Liver (tissue), 3 donors: ENCODE results near the gene GIPC2.

Experiments
- CTCF ChIP-seq: fragments of 150-350 bp; IDR thresholded peaks from 2 replicates; pipeline ENCODE4 v1.5.1; 2017; ENCODE audit warnings: improper control_type of control experiment, low read depth, low read length; ENCODE audit not compliant: missing input control
- GABPA ChIP-seq, 2 donors: IDR thresholded peaks in 1 of 2; conservative IDR thresholded peaks in 1 of 2; 2 replicates each; pipeline ENCODE4 v1.6.1; 2016; ENCODE audit warnings: antibody characterized with exemption in 2 of 2, mild to moderate bottlenecking in 1 of 2, moderate library complexity in 1 of 2
- TAF1 ChIP-seq: conservative IDR thresholded peaks from 2 replicates; pipeline ENCODE4 v1.6.1; 2016; ENCODE audit warnings: antibody characterized with exemption, mild to moderate bottlenecking
- YY1 ChIP-seq: IDR thresholded peaks from 2 replicates; pipeline ENCODE4 v1.6.1; 2016; ENCODE audit warnings: antibody characterized with exemption, mild to moderate bottlenecking
- TF ChIP-seq, protein P1 (sequence below): IDR thresholded peaks from 2 replicates; pipeline ENCODE4 v1.6.1; 2016; ENCODE audit warnings: antibody characterized with exemption
- TF ChIP-seq, protein P2 (sequence below): IDR thresholded peaks from 2 replicates; pipeline ENCODE4 v1.6.1; 2016; ENCODE audit warnings: antibody characterized with exemption
- donor health status: healthy.
- donor health status: healthy.

GRCh38 chr1:78088486-78088885, 42.7 kb downstream of the GIPC2 start:
- TF ChIP-seq, protein P1, sequence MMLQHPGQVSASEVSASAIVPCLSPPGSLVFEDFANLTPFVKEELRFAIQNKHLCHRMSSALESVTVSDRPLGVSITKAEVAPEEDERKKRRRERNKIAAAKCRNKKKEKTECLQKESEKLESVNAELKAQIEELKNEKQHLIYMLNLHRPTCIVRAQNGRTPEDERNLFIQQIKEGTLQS, result no peak
- no peak for TF ChIP-seq CTCF
- TF ChIP-seq TAF1, result no peak
- no peak for TF ChIP-seq GABPA (IDR thresholded peaks at IDR 0.05 in 1 of 2, conservative IDR thresholded peaks at IDR 0.05 in 1 of 2)
- TF ChIP-seq, protein P2, sequence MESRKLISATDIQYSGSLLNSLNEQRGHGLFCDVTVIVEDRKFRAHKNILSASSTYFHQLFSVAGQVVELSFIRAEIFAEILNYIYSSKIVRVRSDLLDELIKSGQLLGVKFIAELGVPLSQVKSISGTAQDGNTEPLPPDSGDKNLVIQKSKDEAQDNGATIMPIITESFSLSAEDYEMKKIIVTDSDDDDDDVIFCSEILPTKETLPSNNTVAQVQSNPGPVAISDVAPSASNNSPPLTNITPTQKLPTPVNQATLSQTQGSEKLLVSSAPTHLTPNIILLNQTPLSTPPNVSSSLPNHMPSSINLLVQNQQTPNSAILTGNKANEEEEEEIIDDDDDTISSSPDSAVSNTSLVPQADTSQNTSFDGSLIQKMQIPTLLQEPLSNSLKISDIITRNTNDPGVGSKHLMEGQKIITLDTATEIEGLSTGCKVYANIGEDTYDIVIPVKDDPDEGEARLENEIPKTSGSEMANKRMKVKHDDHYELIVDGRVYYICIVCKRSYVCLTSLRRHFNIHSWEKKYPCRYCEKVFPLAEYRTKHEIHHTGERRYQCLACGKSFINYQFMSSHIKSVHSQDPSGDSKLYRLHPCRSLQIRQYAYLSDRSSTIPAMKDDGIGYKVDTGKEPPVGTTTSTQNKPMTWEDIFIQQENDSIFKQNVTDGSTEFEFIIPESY, result no peak
- TF ChIP-seq YY1, result no peak
